Measurements from ENCODE around the gene ELMO1. TPM values are rescaled to one million over a fixed set of nuclear protein-coding genes. Genes with fewer than 3 reads are reported as not detected.

The ELMO1 gene
- total and polyA plus RNA-seq, 2 of the 13 experiments (the other 11 are each of a cell fraction or from before 2014, with no cell fraction given): 0.11 to 0.17 TPM

- ATAC-seq (no peak), FAIRE-seq (no peak), DNase-seq (ENCODE audit: low spot score) (no peak)
- ChIA-PET POLR2A (no interaction called here), CTCF (ENCODE audit: low intra/inter-chr PET ratio, low total read pairs) (no interaction called here)
- no peak overlapping the region for H2AFZ ChIP-seq (ENCODE audit: low read length)
- WGBS (ENCODE audit: low lambda C conversion rate): 43% methylated on average over 4 of the region's 4 CpGs
- no peak overlapping the region for H3K27ac ChIP-seq (ENCODE audit: extremely low read length, insufficient read depth, low read length)
- no peak overlapping the region for H3K9ac ChIP-seq (ENCODE audit: insufficient read depth, low read depth, low read length)
- H3K79me2 ChIP-seq (ENCODE audit: insufficient read depth, low read length): no peaks in the 10 kb centered on the region
- no TSS peak for BruUV-seq (replicated peaks)
- H3K4me1 ChIP-seq (ENCODE audit: insufficient read depth, low read length): peaks cover 31% of the 10 kb centered on the region
- no peaks in the 10 kb centered on the region for H3K9me3 ChIP-seq (ENCODE audit: low read length)
- H3K4me2 ChIP-seq (ENCODE audit: low read depth, low read length): no peak overlapping the region
- no peaks in the 10 kb centered on the region for H3K36me3 ChIP-seq (replicated peaks in 1 of 2; ENCODE audit: control insufficient read depth in 1 of 2, insufficient read depth in 2 of 2, low read length in 2 of 2)
- no peaks in the 10 kb centered on the region for H3K27me3 ChIP-seq (ENCODE audit: control insufficient read depth in 1 of 2, insufficient read depth in 2 of 2, low read length in 2 of 2)
- H4K20me1 ChIP-seq (ENCODE audit: insufficient read depth, low read length): no peaks in the 10 kb centered on the region
- intact Hi-C loops (cut with micrococcal nuclease; ENCODE audit: unreplicated experiment): no loop called here
- no peak overlapping the region for H3K4me3 ChIP-seq (replicated peaks in 1 of 3; ENCODE audit: insufficient read depth in 1 of 3, low read depth in 2 of 3, low read length in 3 of 3)
- no peak for TF ChIP-seq TSC22D2 (CRISPR knock-in tag; IDR thresholded peaks at IDR 0.05; ENCODE audit: borderline replicate concordance)
- no peak for TF ChIP-seq ZNF841 (CRISPR knock-in tag; IDR thresholded peaks at IDR 0.05; ENCODE audit: borderline replicate concordance)
- no peak for TF ChIP-seq RFX5 (IDR thresholded peaks at IDR 0.05; ENCODE audit: low read depth, low read length)
- no peak for TF ChIP-seq ZNF614 (CRISPR knock-in tag; IDR thresholded peaks at IDR 0.05; ENCODE audit: borderline replicate concordance)
- TF ChIP-seq SIN3A (IDR thresholded peaks at IDR 0.05; ENCODE audit: borderline replicate concordance, low read depth, low read length): no peak
- TF ChIP-seq ZGPAT (CRISPR knock-in tag; IDR thresholded peaks at IDR 0.05): no peak
- no peak for TF ChIP-seq SATB2 (CRISPR knock-in tag; IDR thresholded peaks at IDR 0.05)
- no peak for TF ChIP-seq NCOA5 (CRISPR knock-in tag; IDR thresholded peaks at IDR 0.05)
- TF ChIP-seq CEBPZ (IDR thresholded peaks at IDR 0.05; ENCODE audit: low read length): no peak
- no peak for TF ChIP-seq SPEN (CRISPR knock-in tag; IDR thresholded peaks at IDR 0.05; ENCODE audit: low read depth)
- TF ChIP-seq, protein P1, sequence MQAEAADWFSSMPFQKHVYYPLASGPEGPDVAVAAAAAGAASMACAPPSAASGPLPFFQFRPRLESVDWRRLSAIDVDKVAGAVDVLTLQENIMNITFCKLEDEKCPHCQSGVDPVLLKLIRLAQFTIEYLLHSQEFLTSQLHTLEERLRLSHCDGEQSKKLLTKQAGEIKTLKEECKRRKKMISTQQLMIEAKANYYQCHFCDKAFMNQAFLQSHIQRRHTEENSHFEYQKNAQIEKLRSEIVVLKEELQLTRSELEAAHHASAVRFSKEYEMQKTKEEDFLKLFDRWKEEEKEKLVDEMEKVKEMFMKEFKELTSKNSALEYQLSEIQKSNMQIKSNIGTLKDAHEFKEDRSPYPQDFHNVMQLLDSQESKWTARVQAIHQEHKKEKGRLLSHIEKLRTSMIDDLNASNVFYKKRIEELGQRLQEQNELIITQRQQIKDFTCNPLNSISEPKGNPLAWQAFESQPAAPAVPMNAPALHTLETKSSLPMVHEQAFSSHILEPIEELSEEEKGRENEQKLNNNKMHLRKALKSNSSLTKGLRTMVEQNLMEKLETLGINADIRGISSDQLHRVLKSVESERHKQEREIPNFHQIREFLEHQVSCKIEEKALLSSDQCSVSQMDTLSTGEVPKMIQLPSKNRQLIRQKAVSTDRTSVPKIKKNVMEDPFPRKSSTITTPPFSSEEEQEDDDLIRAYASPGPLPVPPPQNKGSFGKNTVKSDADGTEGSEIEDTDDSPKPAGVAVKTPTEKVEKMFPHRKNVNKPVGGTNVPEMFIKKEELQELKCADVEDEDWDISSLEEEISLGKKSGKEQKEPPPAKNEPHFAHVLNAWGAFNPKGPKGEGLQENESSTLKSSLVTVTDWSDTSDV (CRISPR knock-in tag; IDR thresholded peaks at IDR 0.05): no peak
- in situ Hi-C loops (cut with HindIII; ENCODE audit: extremely low pct_ligation_motif_present, low pct_unique_long_range_greater_than_20kb): no loop called here
Measured at GRCh38 chr7:37411444-37412034, 37.1 kb downstream of the ELMO1 start.

Data from HepG2 (cell line).